Measurements from ENCODE around the gene SLC39A7. TPM values are rescaled to one million over a fixed set of nuclear protein-coding genes. Genes with fewer than 3 reads are reported as not detected.

SLC39A7 gene
- total RNA-seq, result 126 and 133 TPM in 2 replicates

GRCh38 chr6:33200219-33201146, at the start of gene SLC39A7, which contains the start of gene RXRB:
Gene SLC39A7 (plus strand): TSS chr6:33200867. CDS start chr6:33201246, 379 bp downstream.
Gene RXRB (minus strand): TSS chr6:33200665. CDS start chr6:33200476, 189 bp downstream.

GRCh38 chr6:33192105-33192646, 8.5 kb upstream of the SLC39A7 start, which contains the start of gene COL11A2:
Gene COL11A2 (minus strand): TSS chr6:33192467. CDS start chr6:33192240, 227 bp downstream.

GRCh38 chr6:33204415-33205190, 3.9 kb downstream of the SLC39A7 start, which contains the start of gene HSD17B8:
Gene HSD17B8 (plus strand): TSS chr6:33204655. CDS start chr6:33204669, 14 bp downstream.

GRCh38 chr6:33208091-33208967, 7.7 kb downstream of the SLC39A7 start, which contains the start of gene RING1:
Gene RING1 (plus strand): TSS chr6:33208500. CDS start chr6:33208823, 323 bp downstream.

Other genes with a start within 250 kb of the SLC39A7 start
- gene HLA-DMA, start 247.8 kb upstream of the SLC39A7 start, total RNA-seq, result 2.7 and 3.4 TPM in 2 replicates
- 85.8 and 87.9 TPM in 2 replicates for gene BRD2, start 232.3 kb upstream of the SLC39A7 start, total RNA-seq
- not detected in 2 replicates for gene HLA-DOA, start 191.3 kb upstream of the SLC39A7 start, total RNA-seq
- 0.50 TPM in 1 of 2 replicates, not detected in the other for gene HLA-DPA1, start 127.2 kb upstream of the SLC39A7 start, total RNA-seq
- 4.0 TPM in 1 of 2 replicates, not detected in the other for gene HLA-DPB1, start 124.9 kb upstream of the SLC39A7 start, total RNA-seq
- 0.15 and 1.2 TPM in 2 replicates for gene COL11A2, start 8.4 kb upstream of the SLC39A7 start, total RNA-seq
- 22.2 and 23.2 TPM in 2 replicates for gene RXRB, start 202 bp upstream of the SLC39A7 start, total RNA-seq
- gene HSD17B8, start 3.8 kb downstream of the SLC39A7 start, total RNA-seq, result 10.7 and 11.1 TPM in 2 replicates
- 12.9 and 13.2 TPM in 2 replicates for gene RING1, start 7.6 kb downstream of the SLC39A7 start, total RNA-seq
- 29.3 and 29.9 TPM in 2 replicates for gene VPS52, start 71.0 kb downstream of the SLC39A7 start, total RNA-seq
- 4,367 and 4,951 TPM in 2 replicates for gene RPS18, start 71.2 kb downstream of the SLC39A7 start, total RNA-seq
- 4.4 and 4.9 TPM in 2 replicates for gene B3GALT4, start 76.3 kb downstream of the SLC39A7 start, total RNA-seq
- gene WDR46, start 88.4 kb downstream of the SLC39A7 start, total RNA-seq, result 74.8 and 75.7 TPM in 2 replicates
- 87.8 and 95.1 TPM in 2 replicates for gene PFDN6, start 88.7 kb downstream of the SLC39A7 start, total RNA-seq
- gene RGL2, start 98.1 kb downstream of the SLC39A7 start, total RNA-seq, result 25.7 and 26.8 TPM in 2 replicates
- 61.8 and 65.1 TPM in 2 replicates for gene TAPBP, start 113.2 kb downstream of the SLC39A7 start, total RNA-seq
- 14.4 and 15.6 TPM in 2 replicates for gene ZBTB22, start 116.9 kb downstream of the SLC39A7 start, total RNA-seq
- gene DAXX, start 122.1 kb downstream of the SLC39A7 start, total RNA-seq, result 47.9 and 56.7 TPM in 2 replicates
- gene KIFC1, start 191.0 kb downstream of the SLC39A7 start, total RNA-seq, result 75.8 and 81.9 TPM in 2 replicates
- gene PHF1, start 210.1 kb downstream of the SLC39A7 start, total RNA-seq, result 24.1 and 29.6 TPM in 2 replicates
- gene CUTA, start 217.2 kb downstream of the SLC39A7 start, total RNA-seq, result 317 and 380 TPM in 2 replicates
- gene SYNGAP1, start 219.2 kb downstream of the SLC39A7 start, total RNA-seq, result 3.4 and 4.8 TPM in 2 replicates